Effector memory CD4-positive, alpha-beta T cell (primary cell): Measurements from ENCODE around the gene MACROD2.

Experiments used
- DNase-seq, 3 donors: peaks; one replicate each; pipeline ENCODE4 v3.0.0-alpha.2; 2020
- H3K27ac ChIP-seq: 2 replicates; pipeline ENCODE4 v1.7.0; 2013; ENCODE audit warnings: mild to moderate bottlenecking, low read length, moderate library complexity; ENCODE audit not compliant: insufficient read depth, poor library complexity, severe bottlenecking
- H3K27me3 ChIP-seq: replicated peaks from 2 replicates; pipeline ENCODE4 v1.7.0; 2013; ENCODE audit warnings: mild to moderate bottlenecking, low read length; ENCODE audit not compliant: insufficient read depth, control insufficient read depth, poor library complexity, severe bottlenecking
- H3K36me3 ChIP-seq: 2 replicates; pipeline ENCODE4 v1.7.0; 2013; ENCODE audit warnings: mild to moderate bottlenecking, low read length, moderate library complexity; ENCODE audit not compliant: control insufficient read depth, insufficient read depth
- H3K4me1 ChIP-seq: 2 replicates; pipeline ENCODE4 v1.7.0; 2013; ENCODE audit warnings: low read length, mild to moderate bottlenecking; ENCODE audit not compliant: control insufficient read depth, insufficient read depth, poor library complexity, severe bottlenecking
- H3K4me3 ChIP-seq: 2 replicates; pipeline ENCODE4 v1.7.0; 2013; ENCODE audit warnings: low read length, low read depth, mild to moderate bottlenecking; ENCODE audit not compliant: insufficient read depth, poor library complexity, severe bottlenecking
- H3K9me3 ChIP-seq: 2 replicates; pipeline ENCODE4 v1.7.0; 2013; ENCODE audit warnings: mild to moderate bottlenecking, low read length, moderate library complexity; ENCODE audit not compliant: control insufficient read depth

The MACROD2 gene

DNA sequence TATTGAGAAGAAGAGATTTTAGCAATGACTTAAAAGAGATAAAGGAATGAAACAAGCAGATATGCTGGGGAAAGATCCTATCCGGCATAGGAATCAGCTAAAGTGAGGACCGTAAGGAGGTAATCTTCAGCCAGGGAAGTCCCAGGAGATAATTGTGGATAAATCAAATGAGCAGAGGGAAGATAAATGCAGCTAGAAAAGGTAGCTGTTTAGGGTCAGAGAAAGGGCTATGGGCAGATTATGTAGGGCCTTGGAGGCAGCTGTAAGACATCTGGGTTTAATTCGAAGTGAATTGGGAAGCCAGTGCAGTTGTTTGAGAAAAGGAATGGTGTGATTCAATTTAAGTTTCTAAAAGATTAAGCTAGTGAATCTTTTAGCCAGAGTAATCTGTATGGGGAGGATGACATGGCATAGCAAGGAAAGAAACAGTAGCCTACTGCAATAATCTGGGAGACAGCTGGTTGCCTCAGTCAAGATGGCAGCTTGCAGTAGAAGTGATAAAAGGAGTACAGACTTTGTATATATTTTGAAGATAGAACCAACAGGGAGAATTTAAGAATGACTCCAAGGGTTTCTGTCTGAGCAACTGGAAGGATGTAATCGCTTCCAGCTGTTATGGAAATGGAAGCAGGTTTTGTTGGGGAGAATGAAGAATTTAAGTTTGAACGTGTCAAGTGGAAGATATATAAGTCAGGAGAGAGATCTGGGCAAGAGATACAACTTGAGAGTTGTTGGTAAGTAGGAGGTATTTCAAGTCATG, 894.4 kb downstream of the MACROD2 start:
- no peaks in the 10 kb centered on the region for H3K36me3 ChIP-seq
- H3K27ac ChIP-seq, result no peak overlapping the region
- peaks cover 3% of the 10 kb centered on the region for H3K9me3 ChIP-seq
- H3K4me1 ChIP-seq, result no peaks in the 10 kb centered on the region
- no peak overlapping the region for H3K4me3 ChIP-seq
- no peaks in the 10 kb centered on the region for H3K27me3 ChIP-seq
- no peak for DNase-seq

DNA sequence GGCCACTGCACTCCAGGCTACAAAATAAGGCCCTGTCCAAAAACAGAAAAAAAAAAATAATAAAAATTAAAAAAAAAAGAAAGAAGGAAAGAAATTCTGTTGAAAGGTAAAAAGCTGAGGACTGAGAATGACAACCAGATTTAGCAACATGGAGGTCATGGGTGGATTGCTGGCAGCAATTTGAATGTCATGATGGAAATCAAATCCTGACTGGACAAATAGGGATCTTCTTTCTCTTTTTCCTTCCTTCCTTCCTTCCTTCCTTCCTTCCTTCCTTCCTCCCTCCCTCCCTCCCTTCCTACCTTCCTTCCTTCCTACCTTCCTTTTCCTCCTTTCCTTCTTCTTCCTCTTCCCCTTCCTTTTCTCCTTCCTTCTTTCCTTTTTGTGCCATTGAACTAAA, 895.4 kb downstream of the MACROD2 start:
- Histone ChIP-seq H3K27ac (no peak overlapping the region), H3K9me3 (peaks cover 3% of the 10 kb centered on the region), H3K4me3 (no peak overlapping the region), H3K36me3 (no peaks in the 10 kb centered on the region), H3K4me1 (no peaks in the 10 kb centered on the region), H3K27me3 (no peaks in the 10 kb centered on the region)
- DNase-seq, result no peak

DNA sequence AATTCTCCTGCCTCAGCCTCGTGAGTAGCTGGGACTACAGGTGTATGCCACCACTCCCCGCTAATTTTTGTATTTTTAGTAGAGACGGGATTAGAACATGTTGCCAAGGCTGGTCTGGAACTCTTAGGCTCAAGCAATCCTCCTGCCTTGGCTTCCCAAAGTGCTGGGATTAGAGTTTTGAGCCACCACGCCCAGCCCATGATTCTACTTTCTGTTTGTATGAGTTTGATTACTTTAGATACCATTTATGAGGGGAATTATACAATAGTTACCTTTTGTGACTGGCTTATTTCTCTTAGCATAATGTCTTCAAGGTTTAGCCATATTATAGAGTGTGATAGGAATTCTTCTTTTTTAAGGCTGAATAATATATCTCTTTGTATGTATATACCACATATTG, 897.5 kb downstream of the MACROD2 start:
- Histone ChIP-seq H3K9me3 (peaks cover 3% of the 10 kb centered on the region), H3K36me3 (no peaks in the 10 kb centered on the region), H3K4me1 (no peaks in the 10 kb centered on the region), H3K27ac (no peak overlapping the region), H3K4me3 (no peak overlapping the region), H3K27me3 (no peaks in the 10 kb centered on the region)
- DNase-seq, result no peak

DNA sequence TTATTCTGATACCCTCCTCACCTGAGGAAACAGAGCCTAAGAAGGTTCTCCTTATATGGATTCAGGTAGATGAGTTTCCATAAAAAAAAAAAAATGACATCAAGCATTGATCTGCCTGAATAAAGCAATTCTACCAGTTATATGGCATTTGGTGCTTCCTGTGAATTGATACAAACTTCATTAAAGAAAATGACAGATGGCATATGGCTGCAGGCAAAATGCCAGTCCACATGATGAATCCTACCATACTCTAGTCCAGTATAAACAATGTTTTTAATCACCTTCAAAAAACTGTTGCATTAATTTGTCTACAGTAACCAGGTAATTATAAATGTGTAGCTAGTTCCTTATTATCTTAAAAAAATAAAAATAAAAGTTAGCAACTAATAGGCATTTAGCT, 901.3 kb downstream of the MACROD2 start:
- no peak for DNase-seq
- no peak overlapping the region for H3K4me3 ChIP-seq

DNA sequence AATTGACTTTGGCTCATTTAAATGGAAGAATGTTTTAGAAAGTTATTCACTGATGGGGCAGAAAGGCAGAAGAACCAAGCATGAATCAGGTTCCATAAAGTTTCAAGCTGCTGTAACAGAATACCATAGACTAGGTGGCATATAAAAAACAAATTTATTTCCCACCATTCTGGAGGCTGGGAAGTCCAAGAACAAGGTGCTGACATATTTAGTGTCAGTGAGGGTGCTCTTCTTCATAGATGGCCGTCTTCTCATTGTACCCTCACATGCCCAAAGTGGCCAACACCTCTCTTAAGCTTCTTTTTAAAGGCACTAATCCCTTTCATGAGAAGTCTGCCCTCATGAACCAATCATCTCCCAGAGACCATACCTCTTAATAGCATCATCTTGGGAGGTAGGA, 902.3 kb downstream of the MACROD2 start:
- no peak for DNase-seq
- no peak overlapping the region for H3K4me3 ChIP-seq
- no peaks in the 10 kb centered on the region for H3K36me3 ChIP-seq
- H3K9me3 ChIP-seq, result no peaks in the 10 kb centered on the region
- H3K27me3 ChIP-seq, result no peaks in the 10 kb centered on the region
- no peaks in the 10 kb centered on the region for H3K4me1 ChIP-seq
- H3K27ac ChIP-seq, result no peak overlapping the region

More for the DNA sequence above, 901.3 kb downstream of the MACROD2 start:
- Histone ChIP-seq H3K27ac (no peak overlapping the region), H3K9me3 (no peaks in the 10 kb centered on the region), H3K36me3 (no peaks in the 10 kb centered on the region), H3K4me1 (no peaks in the 10 kb centered on the region), H3K27me3 (no peaks in the 10 kb centered on the region)

DNA sequence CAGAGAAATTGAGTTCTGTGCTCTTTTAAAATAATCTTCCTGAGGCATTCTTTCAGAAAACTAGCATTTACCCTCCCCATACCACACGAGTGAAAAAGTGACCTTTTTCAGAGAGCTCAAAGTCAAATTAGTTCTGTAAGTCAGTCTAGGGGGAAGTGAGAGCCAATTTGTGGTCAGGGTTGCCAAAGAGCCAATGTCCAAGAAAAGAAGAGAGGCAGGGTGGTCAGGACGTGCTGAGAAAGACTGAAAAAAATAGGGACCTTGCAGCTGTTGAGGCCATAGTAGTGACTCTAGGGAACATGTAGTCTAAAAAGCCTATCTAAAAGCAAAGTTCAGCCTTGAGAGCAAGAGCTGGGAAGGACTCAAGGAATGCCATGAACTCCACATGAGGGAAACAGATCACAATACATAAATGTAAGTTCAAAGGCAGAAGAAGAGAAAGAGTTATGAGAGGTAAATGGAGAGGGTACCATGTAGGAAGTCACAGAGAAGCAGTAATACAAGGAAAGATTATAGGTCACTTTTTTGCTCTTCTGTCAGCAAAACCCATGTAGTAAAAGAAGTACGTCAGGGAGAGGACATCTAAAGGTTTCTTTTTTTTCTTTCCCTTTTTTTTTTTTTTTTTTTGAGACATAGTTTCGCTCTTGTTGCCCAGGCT, 907.2 kb downstream of the MACROD2 start:
- DNase-seq, result no peak
- H3K27me3 ChIP-seq, result no peaks in the 10 kb centered on the region
- H3K4me3 ChIP-seq, result no peak overlapping the region
- no peaks in the 10 kb centered on the region for H3K9me3 ChIP-seq
- H3K36me3 ChIP-seq, result no peaks in the 10 kb centered on the region
- H3K27ac ChIP-seq, result no peak overlapping the region
- H3K4me1 ChIP-seq, result no peaks in the 10 kb centered on the region

DNA sequence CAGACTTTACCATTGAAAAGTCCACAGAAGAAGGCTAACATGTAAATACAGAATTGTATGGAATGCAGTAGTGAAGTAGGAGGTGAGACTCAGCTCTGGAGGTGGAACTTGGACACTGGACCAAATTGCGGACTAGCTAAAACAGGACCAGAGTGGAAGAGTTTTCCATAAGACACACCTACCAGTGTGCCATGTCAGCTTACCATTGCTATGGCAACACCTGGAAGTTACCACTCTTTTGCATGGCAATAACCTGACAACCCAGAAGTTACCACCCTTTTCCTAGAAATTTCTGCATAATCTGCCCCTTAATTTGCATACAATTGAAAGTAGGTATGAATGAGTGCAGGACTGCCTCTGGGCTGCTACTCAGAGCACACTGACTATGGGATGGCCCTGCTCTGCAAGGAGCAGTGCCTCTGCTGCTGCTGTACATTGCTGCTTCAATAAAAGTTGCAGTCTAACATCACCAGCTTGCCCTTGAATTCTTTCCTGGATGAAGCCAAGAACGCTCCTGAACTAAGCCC, 911.7 kb downstream of the MACROD2 start:
- no peak for DNase-seq
- H3K4me1 ChIP-seq, result no peaks in the 10 kb centered on the region
- H3K36me3 ChIP-seq, result no peaks in the 10 kb centered on the region
- no peaks in the 10 kb centered on the region for H3K9me3 ChIP-seq
- no peaks in the 10 kb centered on the region for H3K27me3 ChIP-seq
- no peak overlapping the region for H3K4me3 ChIP-seq
- H3K27ac ChIP-seq, result no peak overlapping the region

DNA sequence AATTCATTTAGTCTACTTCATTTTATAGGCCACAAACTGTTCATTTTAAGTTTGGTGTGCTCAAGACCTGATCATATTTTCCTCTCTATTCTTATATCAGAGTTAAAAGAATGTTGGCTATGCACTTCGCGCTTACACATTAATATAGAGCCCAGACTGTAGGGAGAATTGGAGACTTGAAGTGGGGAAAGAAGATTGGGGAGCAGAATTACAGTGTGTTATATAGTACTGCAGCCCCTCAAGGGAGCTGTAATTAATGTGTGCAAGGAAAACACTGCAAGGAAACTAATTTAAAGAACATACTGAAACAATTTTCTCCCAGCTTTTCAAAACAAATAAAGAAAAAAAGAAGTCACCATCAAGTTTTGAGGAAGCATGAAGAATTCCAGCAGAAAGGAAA, 914.8 kb downstream of the MACROD2 start:
- DNase-seq, result no peak
- Histone ChIP-seq H3K36me3 (no peaks in the 10 kb centered on the region), H3K27me3 (no peaks in the 10 kb centered on the region), H3K4me1 (no peaks in the 10 kb centered on the region), H3K27ac (no peak overlapping the region), H3K9me3 (no peaks in the 10 kb centered on the region), H3K4me3 (no peak overlapping the region)

DNA sequence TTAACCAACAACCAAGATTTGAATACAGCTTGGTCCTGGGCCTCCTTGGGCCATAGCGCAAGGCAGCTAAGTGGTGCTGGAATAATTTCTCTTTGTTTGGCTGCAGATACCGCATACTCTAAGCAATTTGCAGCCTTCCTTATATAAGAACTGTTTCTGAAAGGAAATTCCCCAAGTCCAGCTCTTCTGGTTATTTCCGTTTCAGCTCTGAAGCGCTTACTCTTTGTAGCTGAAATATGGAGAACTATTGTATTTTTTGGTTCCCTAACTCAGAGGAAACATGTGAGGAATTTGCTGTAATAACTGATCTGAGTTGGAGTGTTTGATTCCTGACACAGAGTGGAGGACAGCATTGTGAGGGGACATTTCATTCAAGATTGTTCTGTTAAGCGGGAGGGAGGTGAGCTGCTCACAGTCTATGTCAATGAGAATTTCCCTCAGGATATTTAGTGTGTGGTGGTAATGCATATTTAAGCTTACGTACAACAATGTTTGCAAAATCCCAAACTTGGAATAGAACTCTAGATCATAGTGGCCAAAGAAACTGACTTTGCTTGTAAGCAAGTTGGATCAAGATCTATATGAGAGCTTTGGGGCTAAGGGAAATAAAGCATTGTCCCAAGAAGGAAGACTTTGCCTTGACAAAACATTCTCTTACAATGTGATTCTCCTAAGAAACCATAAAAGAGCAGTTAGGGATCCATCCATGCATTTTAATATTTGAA, 918.7 kb downstream of the MACROD2 start:
- H3K9me3 ChIP-seq, result no peaks in the 10 kb centered on the region
- no peaks in the 10 kb centered on the region for H3K27me3 ChIP-seq
- no peak for DNase-seq
- no peaks in the 10 kb centered on the region for H3K36me3 ChIP-seq
- H3K27ac ChIP-seq, result no peak overlapping the region
- H3K4me1 ChIP-seq, result no peaks in the 10 kb centered on the region
- no peak overlapping the region for H3K4me3 ChIP-seq

DNA sequence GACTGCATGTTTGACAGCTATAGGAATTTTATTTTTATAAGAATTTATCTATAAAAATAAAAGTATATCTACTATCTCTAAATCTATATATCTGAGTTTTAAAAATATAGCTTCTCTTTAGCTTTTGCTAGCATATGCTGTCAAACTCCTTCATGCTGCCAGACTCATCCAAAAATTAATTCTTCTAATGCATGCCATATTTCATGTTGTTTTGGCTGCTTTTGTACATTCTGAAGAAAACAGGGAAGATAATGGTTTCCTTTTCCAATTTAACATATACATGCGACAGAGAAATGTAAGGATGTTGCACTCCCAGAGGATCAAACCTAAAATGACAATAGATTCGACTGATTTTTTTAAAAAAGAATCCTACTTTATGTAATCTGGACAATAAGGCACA, 919.3 kb downstream of the MACROD2 start:
- H3K27me3 ChIP-seq, result no peaks in the 10 kb centered on the region
- no peak for DNase-seq
- H3K4me3 ChIP-seq, result no peak overlapping the region
- no peaks in the 10 kb centered on the region for H3K9me3 ChIP-seq
- no peaks in the 10 kb centered on the region for H3K36me3 ChIP-seq
- no peaks in the 10 kb centered on the region for H3K4me1 ChIP-seq
- no peak overlapping the region for H3K27ac ChIP-seq
